Central memory CD8-positive, alpha-beta T cell (primary cell): ENCODE data around the gene CYB5B.
"Not testable (repeated sequence)": the region's sequence is repeated elsewhere in the genome, so short reads cannot be mapped to it uniquely, and the experiment has no call there.

Experiments used
- ATAC-seq: fragments of 150-1000 bp; cut with Tn5 transposase; replicated peaks from 2 replicates; pipeline ENCODE4 v1.10.0; 2022; ENCODE audit warnings: mild to moderate bottlenecking, moderate FRiP score, moderate number of reproducible peaks; ENCODE audit not compliant: poor library complexity, severe bottlenecking; ENCODE audit errors: extremely low read depth
- DNase-seq, 2 donors: peaks; one replicate each; pipeline ENCODE4 v3.0.0; 2021; ENCODE audit warnings: low spot score in 2 of 2
- H3K27ac Mint-ChIP-seq: one replicate; pipeline ENCODE4 v1.8.0; 2022; ENCODE audit warnings: low read depth, mild to moderate bottlenecking, moderate library complexity, mixed read lengths
- H3K27me3 Mint-ChIP-seq: one replicate; pipeline ENCODE4 v1.8.0; 2022; ENCODE audit warnings: mixed read lengths
- H3K36me3 Mint-ChIP-seq: one replicate; pipeline ENCODE4 v1.8.0; 2022; ENCODE audit warnings: mild to moderate bottlenecking, moderate library complexity, mixed read lengths; ENCODE audit not compliant: insufficient read depth
- H3K4me1 Mint-ChIP-seq: one replicate; pipeline ENCODE4 v1.8.0; 2022; ENCODE audit warnings: mixed read lengths
- H3K4me3 Mint-ChIP-seq: one replicate; pipeline ENCODE4 v1.8.0; 2022; ENCODE audit warnings: mild to moderate bottlenecking, moderate library complexity, mixed read lengths
- H3K9me3 Mint-ChIP-seq: one replicate; pipeline ENCODE4 v1.8.0; 2022; ENCODE audit warnings: mixed read lengths

The CYB5B gene

DNA sequence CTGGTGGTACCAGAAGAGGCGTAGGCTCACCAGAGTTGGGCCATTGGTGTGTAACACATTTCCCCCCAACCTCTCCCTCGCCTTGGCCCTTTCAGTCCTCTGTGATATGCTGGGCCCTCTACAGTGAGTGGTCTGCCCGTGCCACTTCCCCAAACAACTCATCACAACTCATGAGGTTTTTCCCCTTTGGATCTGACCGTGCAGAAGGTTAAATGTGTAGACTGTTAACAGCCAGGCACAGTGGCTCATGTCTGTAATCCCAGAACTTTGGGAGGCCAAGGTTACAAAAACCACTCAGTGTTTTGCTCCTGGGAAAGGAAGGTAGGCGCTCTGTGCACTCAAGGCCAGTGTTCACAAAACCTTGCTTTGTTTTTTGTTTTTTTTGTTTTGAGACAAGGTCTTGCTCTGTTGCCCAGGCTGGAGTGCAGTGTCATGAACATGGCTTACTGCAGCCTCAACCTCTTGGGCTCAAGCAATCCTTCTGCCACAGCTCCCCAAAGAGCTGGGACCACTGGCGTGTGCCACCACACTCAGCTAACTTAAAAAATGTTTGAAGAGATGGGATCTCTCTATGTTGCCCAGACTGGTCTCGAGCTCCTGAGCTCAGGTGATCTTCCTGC lies 11.3 kb upstream of the CYB5B start:
- H3K27me3 Mint-ChIP-seq: no peaks in the 10 kb centered on the region
- ATAC-seq (no peak), DNase-seq (no peak)
- H3K9me3 Mint-ChIP-seq: no peaks in the 10 kb centered on the region
- H3K27ac Mint-ChIP-seq: no peak overlapping the region
- H3K36me3 Mint-ChIP-seq: no peaks in the 10 kb centered on the region
- no peak overlapping the region for H3K4me3 Mint-ChIP-seq
- H3K4me1 Mint-ChIP-seq: no peaks in the 10 kb centered on the region

- Mint-ChIP-seq H3K4me1 (peaks cover under 1% of the 10 kb centered on the region), H3K36me3 (peaks cover under 1% of the 10 kb centered on the region), H3K9me3 (no peaks in the 10 kb centered on the region), H3K27ac (no peak overlapping the region), H3K4me3 (no peak overlapping the region), H3K27me3 (no peaks in the 10 kb centered on the region)
- DNase-seq (no peak), ATAC-seq (no peak)
These were observed 6.8 kb upstream of the CYB5B start for GRCh38 chr16:69417520-69418199.

- ATAC-seq (no peak), DNase-seq (no peak)
- Mint-ChIP-seq H3K27me3 (no peaks in the 10 kb centered on the region), H3K9me3 (no peaks in the 10 kb centered on the region), H3K4me3 (no peak overlapping the region), H3K27ac (no peak overlapping the region), H3K4me1 (peaks cover 19% of the 10 kb centered on the region), H3K36me3 (peaks cover 11% of the 10 kb centered on the region)
These were observed 4.5 kb upstream of the CYB5B start for GRCh38 chr16:69419956-69420355.

- H3K27ac Mint-ChIP-seq: no peak overlapping the region
- peaks cover 27% of the 10 kb centered on the region for H3K4me1 Mint-ChIP-seq
- H3K27me3 Mint-ChIP-seq: no peaks in the 10 kb centered on the region
- H3K36me3 Mint-ChIP-seq: peaks cover 22% of the 10 kb centered on the region
- H3K4me3 Mint-ChIP-seq: peak overlapping the region; percentile 97
- no peak for DNase-seq
- ATAC-seq: no peak
- H3K9me3 Mint-ChIP-seq: no peaks in the 10 kb centered on the region
These were observed 1.2 kb upstream of the CYB5B start for GRCh38 chr16:69423189-69423588.

- Mint-ChIP-seq H3K36me3 (peaks cover 34% of the 10 kb centered on the region), H3K4me1 (peaks cover 41% of the 10 kb centered on the region), H3K4me3 (peak overlapping the region; percentile 97), H3K27ac (peak overlapping the region; percentile 95), H3K27me3 (no peaks in the 10 kb centered on the region), H3K9me3 (peaks cover 7% of the 10 kb centered on the region)
- DNase-seq: no peak
- ATAC-seq: no peak
These were observed 741 bp downstream of the CYB5B start for GRCh38 chr16:69424935-69425784.

DNA sequence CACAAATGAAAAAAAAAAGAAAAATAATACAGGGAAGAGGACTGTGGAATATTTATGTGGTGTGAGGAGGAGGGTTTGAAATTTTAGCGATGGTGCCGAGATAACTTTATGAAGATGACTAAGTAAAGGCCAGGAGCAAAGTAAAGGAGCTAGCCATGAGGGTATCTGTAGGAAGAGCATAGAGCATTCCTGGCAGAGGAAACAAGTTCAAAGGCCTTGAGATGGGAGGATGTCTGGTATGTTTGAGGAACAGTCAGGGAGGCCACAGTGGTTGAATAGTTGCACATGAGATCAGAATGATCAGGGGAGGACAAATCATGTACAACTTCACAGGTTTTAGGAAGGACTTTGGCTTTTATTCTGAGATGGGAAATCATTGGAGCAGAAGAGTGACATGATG lies 4.2 kb downstream of the CYB5B start:
- Mint-ChIP-seq H3K36me3 (peaks cover 53% of the 10 kb centered on the region), H3K4me3 (no peak overlapping the region), H3K27me3 (no peaks in the 10 kb centered on the region), H3K4me1 (peaks cover 48% of the 10 kb centered on the region), H3K27ac (no peak overlapping the region), H3K9me3 (peaks cover 7% of the 10 kb centered on the region)
- no peak for ATAC-seq
- DNase-seq: no peak

DNA sequence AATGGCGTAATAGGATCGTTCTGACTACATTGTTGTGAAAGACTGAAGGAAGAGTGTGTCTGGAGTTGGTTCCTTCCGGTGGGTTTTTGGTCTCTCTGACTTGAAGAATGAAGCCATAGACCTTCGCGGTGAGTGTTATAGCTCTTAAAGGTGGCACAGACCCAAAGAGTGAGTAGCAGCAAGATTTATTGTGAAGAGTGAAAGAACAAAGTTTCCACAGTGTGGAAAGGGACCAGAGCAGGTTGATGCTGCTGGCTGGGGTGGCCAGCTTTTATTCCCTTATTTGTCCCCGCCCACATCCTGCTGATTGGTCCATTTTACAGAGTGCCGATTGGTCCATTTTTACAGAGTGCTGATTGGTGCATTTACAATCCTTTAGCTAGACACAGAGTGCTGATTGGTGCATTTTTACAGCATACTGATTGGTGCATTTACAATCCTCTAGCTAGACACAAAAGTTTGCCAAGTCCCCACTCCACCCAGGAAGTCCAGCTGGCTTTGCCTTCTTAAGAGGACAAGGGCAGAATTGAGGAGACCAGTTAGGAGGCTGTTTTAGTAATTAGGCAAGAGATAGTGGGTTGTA lies 4.7 kb downstream of the CYB5B start:
- H3K27me3 Mint-ChIP-seq, H3K4me3 Mint-ChIP-seq, H3K9me3 Mint-ChIP-seq, H3K27ac Mint-ChIP-seq, DNase-seq, ATAC-seq: not testable (repeated sequence)
- H3K4me1 Mint-ChIP-seq: peaks cover 47% of the 10 kb centered on the region
- H3K36me3 Mint-ChIP-seq: peaks cover 54% of the 10 kb centered on the region

DNA sequence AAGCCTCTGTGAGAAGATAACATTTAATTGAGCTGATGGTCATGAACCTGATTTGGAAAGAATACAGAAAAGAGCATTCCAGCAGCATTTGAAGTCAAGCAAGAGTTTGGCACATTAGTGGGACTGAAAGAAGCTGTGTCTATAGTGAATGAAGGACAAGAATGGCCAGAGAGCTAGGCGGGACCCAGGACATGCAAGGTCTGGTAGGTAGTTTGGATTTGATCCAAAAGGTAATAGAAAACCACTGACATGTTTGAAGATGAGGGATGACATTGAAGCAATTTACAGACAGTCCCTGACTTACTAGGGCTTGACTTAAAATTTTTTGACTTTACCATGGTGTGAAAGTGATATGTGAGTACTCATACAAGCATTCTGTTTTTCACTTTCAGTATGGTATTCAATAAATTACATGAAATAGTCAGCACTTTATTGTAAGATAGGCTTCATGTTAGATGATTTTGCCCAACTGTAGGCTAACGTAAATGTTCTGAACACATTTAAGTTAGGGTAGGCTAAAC lies 7.6 kb downstream of the CYB5B start:
- Mint-ChIP-seq H3K27ac (no peak overlapping the region), H3K4me3 (no peak overlapping the region), H3K9me3 (peaks cover 7% of the 10 kb centered on the region), H3K36me3 (peaks cover 46% of the 10 kb centered on the region), H3K4me1 (peaks cover 55% of the 10 kb centered on the region), H3K27me3 (no peaks in the 10 kb centered on the region)
- DNase-seq (no peak), ATAC-seq (no peak)

DNA sequence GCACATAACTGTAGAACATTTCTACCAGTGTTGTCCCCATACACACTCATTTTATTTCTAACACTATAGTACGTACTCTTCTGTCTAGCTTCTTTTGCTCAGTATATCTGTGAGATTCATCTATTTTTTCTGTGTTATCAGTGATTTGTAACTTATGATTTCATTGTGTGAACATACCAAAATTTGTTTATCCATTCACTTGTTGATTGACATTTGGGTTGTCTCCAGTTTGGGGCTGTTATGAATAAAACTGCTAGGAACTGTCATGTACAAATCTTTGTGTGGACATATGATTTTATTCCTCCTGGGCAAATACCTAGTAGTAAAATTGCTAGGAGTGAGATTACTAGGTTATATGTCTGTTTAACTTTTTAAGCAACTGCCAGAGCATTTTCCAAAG lies 9.6 kb downstream of the CYB5B start:
- Mint-ChIP-seq H3K27ac (no peak overlapping the region), H3K27me3 (no peaks in the 10 kb centered on the region), H3K9me3 (peaks cover under 1% of the 10 kb centered on the region), H3K4me1 (peaks cover 65% of the 10 kb centered on the region), H3K4me3 (no peak overlapping the region), H3K36me3 (peaks cover 40% of the 10 kb centered on the region)
- DNase-seq: no peak
- no peak for ATAC-seq

DNA sequence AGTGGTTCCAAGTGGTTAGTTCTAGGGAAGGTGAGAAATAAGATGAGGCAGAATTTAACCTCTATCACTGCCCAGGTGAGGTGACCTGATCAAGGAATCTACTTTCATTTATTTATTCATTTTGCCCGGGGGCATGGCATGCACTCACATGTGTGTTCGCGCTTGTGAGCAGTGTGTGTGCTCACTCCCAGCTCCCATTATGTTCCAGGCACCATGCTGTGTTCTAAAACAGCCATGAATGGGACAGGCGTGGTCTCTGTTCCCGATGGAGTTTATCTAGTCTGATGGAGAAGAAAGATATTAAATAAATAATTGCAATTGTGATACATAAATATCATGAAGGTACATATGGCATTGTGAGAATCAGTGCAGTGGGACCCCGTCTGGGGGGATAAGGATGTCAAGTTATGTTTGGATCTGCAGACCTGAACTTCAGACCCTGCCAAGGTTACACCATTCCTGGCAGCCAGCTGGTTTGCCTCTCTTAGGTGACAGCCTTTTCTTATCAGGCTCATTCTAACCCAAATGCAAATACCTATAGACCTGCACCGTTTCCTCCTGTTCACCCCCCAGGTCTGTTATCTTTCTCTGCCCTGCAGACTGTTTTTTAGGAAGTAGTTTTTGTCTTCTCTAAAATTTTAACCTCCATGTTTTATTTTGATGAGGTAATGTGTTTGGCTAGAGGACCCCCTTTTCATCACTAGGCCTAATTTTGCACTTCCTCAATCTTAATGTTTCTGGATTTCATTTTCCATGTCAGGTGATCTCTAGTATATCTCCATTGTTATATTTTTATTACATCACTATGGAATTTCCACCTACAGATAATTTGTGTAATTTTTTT lies 11.8 kb downstream of the CYB5B start:
- Mint-ChIP-seq H3K4me3 (no peak overlapping the region), H3K4me1 (peaks cover 67% of the 10 kb centered on the region), H3K36me3 (peaks cover 25% of the 10 kb centered on the region), H3K9me3 (no peaks in the 10 kb centered on the region), H3K27me3 (no peaks in the 10 kb centered on the region), H3K27ac (peak overlapping the region; percentile 82)
- ATAC-seq: no peak
- no peak for DNase-seq

- H3K4me1 Mint-ChIP-seq: peaks cover 62% of the 10 kb centered on the region
- peaks cover 19% of the 10 kb centered on the region for H3K36me3 Mint-ChIP-seq
- no peaks in the 10 kb centered on the region for H3K9me3 Mint-ChIP-seq
- ATAC-seq: no peak
- H3K4me3 Mint-ChIP-seq: no peak overlapping the region
- peak overlapping the region; percentile 82 for H3K27ac Mint-ChIP-seq
- no peaks in the 10 kb centered on the region for H3K27me3 Mint-ChIP-seq
- DNase-seq: no peak
These were observed 12.5 kb downstream of the CYB5B start for GRCh38 chr16:69436896-69437295.

DNA sequence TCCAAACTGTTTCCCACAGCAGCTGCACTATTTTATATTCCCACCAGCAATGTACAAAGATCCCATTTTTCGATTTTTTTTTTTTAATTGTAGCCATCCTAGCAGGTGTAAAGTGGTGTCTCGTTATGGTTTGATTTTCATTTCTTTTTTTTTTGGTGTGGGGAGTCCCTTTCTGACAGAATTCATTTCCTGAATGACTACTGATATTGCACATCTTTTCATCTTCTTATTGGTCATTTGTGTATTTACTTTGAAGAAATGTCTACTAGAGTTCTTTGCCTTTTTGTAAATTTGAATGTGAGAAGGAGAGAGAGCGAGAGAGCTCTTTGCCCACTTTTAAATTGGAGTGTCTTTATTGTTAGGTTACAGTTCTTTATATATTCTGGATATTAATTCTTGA lies 14.0 kb downstream of the CYB5B start:
- peaks cover 58% of the 10 kb centered on the region for H3K4me1 Mint-ChIP-seq
- peak overlapping the region; percentile 74 for H3K27ac Mint-ChIP-seq
- no peaks in the 10 kb centered on the region for H3K27me3 Mint-ChIP-seq
- H3K36me3 Mint-ChIP-seq: peaks cover 14% of the 10 kb centered on the region
- H3K4me3 Mint-ChIP-seq: no peak overlapping the region
- ATAC-seq (no peak), DNase-seq (no peak)
- no peaks in the 10 kb centered on the region for H3K9me3 Mint-ChIP-seq
